HepG2 (cell line): ENCODE data around the gene FRAS1. TPM values are rescaled to one million over a fixed set of nuclear protein-coding genes. Genes with fewer than 3 reads are reported as not detected.

Source experiments
- ATAC-seq: fragments of 200-7000 bp; cut with Tn5 transposase; 3 replicates; pipeline ENCODE4 v1.9.1; 2020; ENCODE audit warnings: mild to moderate bottlenecking, moderate library complexity
- BruUV-seq: library from RNA; stranded (reverse); fragments of 400-500 nt; replicated peaks from 2 replicates; lab custom pipeline; 2021; lab: Mats Ljungman, UMichigan
- CTCF ChIA-PET: fragments of 300-600 bp; formaldehyde crosslinking; extraction: SDS; loops from one replicate; lab custom pipeline; 2021; ENCODE audit warnings: low total read pairs, inconsistent platforms, low intra/inter-chr PET ratio; lab: Yijun Ruan, JAX
- POLR2A ChIA-PET: fragments of 350-600 bp; sonication (Branson Sonifier 250); formaldehyde crosslinking; loops from one replicate; lab custom pipeline; 2020; ENCODE audit warnings: antibody characterized with exemption, inconsistent platforms; lab: Yijun Ruan, JAX
- DNase-seq: peaks from one replicate; pipeline ENCODE4 v3.0.0-alpha.2; 2015; ENCODE audit warnings: low spot score
- FAIRE-seq: peaks from 3 replicates; lab custom pipeline; 2011; peaks lifted over from hg19 to GRCh38; lab: Jason Lieb, UNC
- H2AFZ ChIP-seq: one replicate; pipeline ENCODE4 v1.6.1; 2011; ENCODE audit warnings: low read length, inconsistent platforms
- H3K27ac ChIP-seq: fragments of 300-600 bp; 3 replicates; pipeline ENCODE4 v1.8.0; 2011; ENCODE audit warnings: mixed run types, mild to moderate bottlenecking, mixed read lengths, low read length, inconsistent platforms; ENCODE audit not compliant: insufficient read depth; ENCODE audit errors: extremely low read length
- H3K27me3 ChIP-seq, 2 experiments: fragments of 200-600 bp in 1 of 2; 2 replicates in 1 of 2; 3 replicates in 1 of 2; pipeline versions ENCODE4 v1.6.0 to v1.8.0; 2011; ENCODE audit warnings: low read length in 2 of 2, mild to moderate bottlenecking in 2 of 2, moderate library complexity in 2 of 2, inconsistent platforms in 1 of 2; ENCODE audit not compliant: insufficient read depth in 2 of 2, control insufficient read depth in 1 of 2
- H3K36me3 ChIP-seq, 2 experiments: fragments of 200-600 bp in 1 of 2; replicated peaks in 1 of 2; 2 replicates in 1 of 2; 3 replicates in 1 of 2; pipeline versions ENCODE4 v1.5.1 to v1.8.0; 2011; ENCODE audit warnings: low read length in 2 of 2, inconsistent platforms in 1 of 2; ENCODE audit not compliant: insufficient read depth in 2 of 2, control insufficient read depth in 1 of 2
- H3K4me1 ChIP-seq: 2 replicates; pipeline ENCODE4 v1.5.1; 2012; ENCODE audit warnings: low read length, inconsistent platforms; ENCODE audit not compliant: insufficient read depth
- H3K4me2 ChIP-seq: 2 replicates; pipeline ENCODE4 v1.6.0; 2011; ENCODE audit warnings: low read depth, low read length, inconsistent platforms
- H3K4me3 ChIP-seq, 3 experiments: fragments of 200-600 bp in 1 of 3; sonication (generic), shearing (Covaris generic) in 1 of 3; replicated peaks in 1 of 3; 2 replicates each; pipeline ENCODE4 v1.5.1; 2011 to 2016; ENCODE audit warnings: low read length in 3 of 3, inconsistent platforms in 2 of 3, low read depth in 2 of 3, mild to moderate bottlenecking in 2 of 3, control low read depth in 1 of 3, mixed read lengths in 1 of 3; ENCODE audit not compliant: insufficient read depth in 1 of 3
- H3K79me2 ChIP-seq: one replicate; pipeline ENCODE4 v1.6.1; 2011; ENCODE audit warnings: low read length, inconsistent platforms; ENCODE audit not compliant: insufficient read depth
- H3K9ac ChIP-seq: 2 replicates; pipeline ENCODE4 v1.6.0; 2011; ENCODE audit warnings: mild to moderate bottlenecking, low read depth, low read length, inconsistent platforms; ENCODE audit not compliant: insufficient read depth
- H3K9me3 ChIP-seq: 2 replicates; pipeline ENCODE4 v1.5.1; 2012; ENCODE audit warnings: mild to moderate bottlenecking, low read length
- H4K20me1 ChIP-seq: 2 replicates; pipeline ENCODE4 v1.6.0; 2011; ENCODE audit warnings: inconsistent platforms, mild to moderate bottlenecking, low read length, moderate library complexity; ENCODE audit not compliant: insufficient read depth
- E2F2 ChIP-seq: sonication (generic); formaldehyde crosslinking; IDR thresholded peaks from 2 replicates; pipeline ENCODE4 v1.4.0; 2020; ENCODE audit warnings: missing genetic modification reagents, borderline replicate concordance
- FOXK1 ChIP-seq: sonication (generic); formaldehyde crosslinking; IDR thresholded peaks from 2 replicates; pipeline ENCODE4 v1.4.0; 2020; ENCODE audit warnings: low read depth, missing genetic modification reagents, borderline replicate concordance
- MZF1 ChIP-seq: sonication (generic); formaldehyde crosslinking; IDR thresholded peaks from 2 replicates; pipeline ENCODE4 v1.8.1; 2023; ENCODE audit warnings: mild to moderate bottlenecking, missing genetic modification reagents, borderline replicate concordance
- TP53 ChIP-seq: sonication (generic); formaldehyde crosslinking; conservative IDR thresholded peaks from 2 replicates; pipeline ENCODE4 v1.4.0; 2020; ENCODE audit warnings: missing genetic modification reagents
- ZNF333 ChIP-seq: sonication (generic); formaldehyde crosslinking; IDR thresholded peaks from 2 replicates; pipeline ENCODE4 v1.4.0; 2020; ENCODE audit warnings: mild to moderate bottlenecking, missing genetic modification reagents, borderline replicate concordance
- WGBS: methylation state at CpG from one replicate; pipeline ENCODE4 v1.1.6; 2017; ENCODE audit warnings: low lambda C conversion rate; 5-methylcytosine and 5-hydroxymethylcytosine counted together
- in situ Hi-C: cut with HindIII; loops from 2 replicates; pipeline ENCODE4 v1.10.0; 2017; ENCODE audit warnings: low pct_unique_long_range_greater_than_20kb; ENCODE audit not compliant: extremely low pct_ligation_motif_present
- intact Hi-C: fragments of 100-400 bp; cut with micrococcal nuclease; formaldehyde crosslinking; loops from one replicate; pipeline ENCODE4 v1.10.0; 2022; ENCODE audit not compliant: unreplicated experiment
- polyA plus RNA-seq, 8 experiments: library from polyadenylated mRNA; depleted of rRNA in 3 of 8; stranded (reverse) in 7 of 8; unstranded in 1 of 8; fragments of >200 nt; fragmentation: Illumina TruSeq in 4 of 8; extraction: Trizol in 4 of 8; gene quantifications; 2 replicates each; pipeline versions ENCODE4 v1.2.1 to v1.2.3, GENCODE V29; 2011 to 2016; ENCODE audit warnings: low read depth in 4 of 8, missing spikeins in 1 of 8, mixed read lengths in 1 of 8; ENCODE audit not compliant: insufficient read depth in 1 of 8
- total RNA-seq, 5 experiments: library from RNA; depleted of rRNA; stranded (reverse); fragments of >200 nt; fragmentation: Illumina TruSeq; extraction: Trizol; gene quantifications; 2 replicates each; pipeline ENCODE4 v1.2.3, GENCODE V29; 2016; ENCODE audit warnings: low read depth in 1 of 5
- TF ChIP-seq, protein P1 (sequence below): sonication (generic); formaldehyde crosslinking; IDR thresholded peaks from 2 replicates; pipeline ENCODE4 v1.4.0; 2020; ENCODE audit warnings: missing genetic modification reagents, borderline replicate concordance

FRAS1 gene
- total and polyA plus RNA-seq, 2 of the 13 experiments (the other 11 are each of a cell fraction or from before 2014, with no cell fraction given): 22.5 to 31.6 TPM

GRCh38 chr4:78397292-78397630 is 340.1 kb downstream of the FRAS1 start:
- in situ Hi-C loops (no loop called here), intact Hi-C loops (loop anchor here (10.0 kb wide), 1 partner anchor 342 kb away; the partner anchor contains the start of gene FRAS1)
- no peak for FAIRE-seq
- Histone ChIP-seq H3K27ac (no peak overlapping the region), H3K9ac (no peak overlapping the region), H3K79me2 (no peaks in the 10 kb centered on the region), H2AFZ (no peak overlapping the region), H3K9me3 (no peaks in the 10 kb centered on the region), H3K36me3 (peaks cover 10 to 38% of the 10 kb centered on the region in 2 experiments; a peak in 4 of 5 replicates), H3K4me3 (no peak overlapping the region), H3K27me3 (no peaks in the 10 kb centered on the region), H3K4me2 (no peak overlapping the region), H3K4me1 (no peaks in the 10 kb centered on the region), H4K20me1 (no peaks in the 10 kb centered on the region)
- no peak for ATAC-seq
- CTCF ChIA-PET: no interaction called here
- POLR2A ChIA-PET: no interaction called here
- no peak for DNase-seq
- TF ChIP-seq E2F2 (CRISPR knock-in tag) (no peak), TP53 (CRISPR knock-in tag) (no peak), MZF1 (CRISPR knock-in tag) (no peak), ZNF333 (CRISPR knock-in tag) (no peak), FOXK1 (CRISPR knock-in tag) (no peak)
- TF ChIP-seq, protein P1, sequence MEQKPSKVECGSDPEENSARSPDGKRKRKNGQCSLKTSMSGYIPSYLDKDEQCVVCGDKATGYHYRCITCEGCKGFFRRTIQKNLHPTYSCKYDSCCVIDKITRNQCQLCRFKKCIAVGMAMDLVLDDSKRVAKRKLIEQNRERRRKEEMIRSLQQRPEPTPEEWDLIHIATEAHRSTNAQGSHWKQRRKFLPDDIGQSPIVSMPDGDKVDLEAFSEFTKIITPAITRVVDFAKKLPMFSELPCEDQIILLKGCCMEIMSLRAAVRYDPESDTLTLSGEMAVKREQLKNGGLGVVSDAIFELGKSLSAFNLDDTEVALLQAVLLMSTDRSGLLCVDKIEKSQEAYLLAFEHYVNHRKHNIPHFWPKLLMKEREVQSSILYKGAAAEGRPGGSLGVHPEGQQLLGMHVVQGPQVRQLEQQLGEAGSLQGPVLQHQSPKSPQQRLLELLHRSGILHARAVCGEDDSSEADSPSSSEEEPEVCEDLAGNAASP (CRISPR knock-in tag): no peak
- WGBS: 94% methylated on average over 2 of the region's 2 CpGs
- BruUV-seq: no TSS peak
